ENCODE measurements around the gene BMAL2. TPM values are rescaled to one million over a fixed set of nuclear protein-coding genes. Genes with fewer than 3 reads are reported as not detected.

BMAL2 gene
- total RNA-seq, 1 experiment from 2014 or later, result 71.2 TPM

- no peaks in the 10 kb centered on the region for H3K9me3 Mint-ChIP-seq (ENCODE audit: low read depth, unreplicated experiment)
- TF ChIP-seq, protein P1, sequence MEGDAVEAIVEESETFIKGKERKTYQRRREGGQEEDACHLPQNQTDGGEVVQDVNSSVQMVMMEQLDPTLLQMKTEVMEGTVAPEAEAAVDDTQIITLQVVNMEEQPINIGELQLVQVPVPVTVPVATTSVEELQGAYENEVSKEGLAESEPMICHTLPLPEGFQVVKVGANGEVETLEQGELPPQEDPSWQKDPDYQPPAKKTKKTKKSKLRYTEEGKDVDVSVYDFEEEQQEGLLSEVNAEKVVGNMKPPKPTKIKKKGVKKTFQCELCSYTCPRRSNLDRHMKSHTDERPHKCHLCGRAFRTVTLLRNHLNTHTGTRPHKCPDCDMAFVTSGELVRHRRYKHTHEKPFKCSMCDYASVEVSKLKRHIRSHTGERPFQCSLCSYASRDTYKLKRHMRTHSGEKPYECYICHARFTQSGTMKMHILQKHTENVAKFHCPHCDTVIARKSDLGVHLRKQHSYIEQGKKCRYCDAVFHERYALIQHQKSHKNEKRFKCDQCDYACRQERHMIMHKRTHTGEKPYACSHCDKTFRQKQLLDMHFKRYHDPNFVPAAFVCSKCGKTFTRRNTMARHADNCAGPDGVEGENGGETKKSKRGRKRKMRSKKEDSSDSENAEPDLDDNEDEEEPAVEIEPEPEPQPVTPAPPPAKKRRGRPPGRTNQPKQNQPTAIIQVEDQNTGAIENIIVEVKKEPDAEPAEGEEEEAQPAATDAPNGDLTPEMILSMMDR (IDR thresholded peaks at IDR 0.05; ENCODE audit: unreplicated experiment), result no peak
- peaks cover 74% of the 10 kb centered on the region for H3K36me3 Mint-ChIP-seq (ENCODE audit: insufficient read depth, unreplicated experiment)
- peak overlapping the region; percentile 76 for H3K27ac Mint-ChIP-seq (ENCODE audit: unreplicated experiment)
- CTCF ChIA-PET, result interaction anchor here (1.4 kb wide), 1 partner anchor 18 kb away, joined by 8 read pairs; no protein-coding TSS in a partner anchor
- peak overlapping the region; percentile 81 for H3K4me3 Mint-ChIP-seq (ENCODE audit: low read depth, unreplicated experiment)
- BruUV-seq (replicated peaks), result TSS peak; percentile 2
- intact Hi-C loops (cut with micrococcal nuclease; ENCODE audit: unreplicated experiment), result loop anchor here (5.0 kb wide), 1 partner anchor 188 kb away; the partner anchor contains the start of gene PPFIBP1
- H3K27me3 Mint-ChIP-seq (ENCODE audit: unreplicated experiment), result no peaks in the 10 kb centered on the region
- DNase-seq, result no peak
- H3K4me1 Mint-ChIP-seq (ENCODE audit: low read depth, unreplicated experiment), result peaks cover 70% of the 10 kb centered on the region
Measured at GRCh38 chr12:27334721-27335082, 2.1 kb downstream of the BMAL2 start.

- intact Hi-C loops (cut with micrococcal nuclease; ENCODE audit: unreplicated experiment), result no loop called here
- peak; percentile 43 for DNase-seq
- no peaks in the 10 kb centered on the region for H3K9me3 Mint-ChIP-seq (ENCODE audit: low read depth, unreplicated experiment)
- H3K36me3 Mint-ChIP-seq (ENCODE audit: insufficient read depth, unreplicated experiment), result peaks cover 72% of the 10 kb centered on the region
- peak overlapping the region; percentile 81 for H3K4me3 Mint-ChIP-seq (ENCODE audit: low read depth, unreplicated experiment)
- TF ChIP-seq, protein P1 (IDR thresholded peaks at IDR 0.05; ENCODE audit: unreplicated experiment), result no peak
- H3K27ac Mint-ChIP-seq (ENCODE audit: unreplicated experiment), result peak overlapping the region; percentile 76
- TSS peak; percentile 8 for BruUV-seq (replicated peaks)
- peaks cover 70% of the 10 kb centered on the region for H3K4me1 Mint-ChIP-seq (ENCODE audit: low read depth, unreplicated experiment)
- H3K27me3 Mint-ChIP-seq (ENCODE audit: unreplicated experiment), result no peaks in the 10 kb centered on the region
- CTCF ChIA-PET, result interaction anchor here (0.7 to 1.4 kb wide), 2 partner anchors 19 to 49 kb away, joined by 8 to 15 read pairs; no protein-coding TSS in a partner anchor
Measured at GRCh38 chr12:27335364-27336281, 3.0 kb downstream of the BMAL2 start.

GRCh38 chr12:27336282-27336653 lies 3.6 kb downstream of the BMAL2 start:
- Mint-ChIP-seq H3K4me1 (ENCODE audit: low read depth, unreplicated experiment) (peaks cover 70% of the 10 kb centered on the region), H3K27ac (ENCODE audit: unreplicated experiment) (peak overlapping the region; percentile 76), H3K9me3 (ENCODE audit: low read depth, unreplicated experiment) (no peaks in the 10 kb centered on the region), H3K36me3 (ENCODE audit: insufficient read depth, unreplicated experiment) (peaks cover 72% of the 10 kb centered on the region), H3K27me3 (ENCODE audit: unreplicated experiment) (no peaks in the 10 kb centered on the region), H3K4me3 (ENCODE audit: low read depth, unreplicated experiment) (peak overlapping the region; percentile 81)
- BruUV-seq (replicated peaks), result no TSS peak
- intact Hi-C loops (cut with micrococcal nuclease; ENCODE audit: unreplicated experiment), result no loop called here
- TF ChIP-seq, protein P1 (IDR thresholded peaks at IDR 0.05; ENCODE audit: unreplicated experiment), result no peak
- CTCF ChIA-PET, result interaction anchor here (0.7 kb wide), 1 partner anchor 319 kb away, joined by 6 read pairs; no protein-coding TSS in a partner anchor
- peak; percentile 62 for DNase-seq

DNA sequence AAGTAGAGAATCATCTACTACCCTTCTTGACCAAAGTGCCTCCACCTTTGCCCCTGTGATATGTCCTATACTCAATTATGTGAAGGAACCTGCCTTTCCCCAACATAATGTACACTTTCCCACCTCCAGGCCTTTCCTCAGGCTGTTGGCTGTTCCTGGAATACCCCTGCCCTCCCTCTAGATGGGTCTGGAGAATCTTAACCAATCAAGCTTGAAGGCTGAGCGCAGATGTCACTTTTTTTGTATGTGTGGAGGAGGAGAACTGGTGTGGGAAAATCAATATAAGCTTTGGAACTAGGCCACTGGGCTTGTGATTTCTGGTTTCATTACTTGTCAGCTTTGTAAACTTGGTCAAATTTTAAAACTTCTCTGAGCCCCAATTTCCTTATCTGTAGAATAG lies 4.7 kb downstream of the BMAL2 start:
- no peaks in the 10 kb centered on the region for H3K9me3 Mint-ChIP-seq (ENCODE audit: low read depth, unreplicated experiment)
- no peaks in the 10 kb centered on the region for H3K27me3 Mint-ChIP-seq (ENCODE audit: unreplicated experiment)
- no TSS peak for BruUV-seq (replicated peaks)
- intact Hi-C loops (cut with micrococcal nuclease; ENCODE audit: unreplicated experiment), result no loop called here
- peak overlapping the region; percentile 76 for H3K27ac Mint-ChIP-seq (ENCODE audit: unreplicated experiment)
- peaks cover 67% of the 10 kb centered on the region for H3K36me3 Mint-ChIP-seq (ENCODE audit: insufficient read depth, unreplicated experiment)
- no peak for DNase-seq
- TF ChIP-seq, protein P1 (IDR thresholded peaks at IDR 0.05; ENCODE audit: unreplicated experiment), result no peak
- peak overlapping the region; percentile 41 for H3K4me3 Mint-ChIP-seq (ENCODE audit: low read depth, unreplicated experiment)
- peaks cover 70% of the 10 kb centered on the region for H3K4me1 Mint-ChIP-seq (ENCODE audit: low read depth, unreplicated experiment)
- CTCF ChIA-PET, result no interaction called here
